ENCODE measurements around the gene SDK1. TPM values are rescaled to one million over a fixed set of nuclear protein-coding genes. Genes with fewer than 3 reads are reported as not detected.
"Not testable (repeated sequence)": the region's sequence is repeated elsewhere in the genome, so short reads cannot be mapped to it uniquely, and the experiment has no call there.

SDK1 gene
- total RNA-seq, 1 donor from 2014 or later: 2.2 TPM

DNA sequence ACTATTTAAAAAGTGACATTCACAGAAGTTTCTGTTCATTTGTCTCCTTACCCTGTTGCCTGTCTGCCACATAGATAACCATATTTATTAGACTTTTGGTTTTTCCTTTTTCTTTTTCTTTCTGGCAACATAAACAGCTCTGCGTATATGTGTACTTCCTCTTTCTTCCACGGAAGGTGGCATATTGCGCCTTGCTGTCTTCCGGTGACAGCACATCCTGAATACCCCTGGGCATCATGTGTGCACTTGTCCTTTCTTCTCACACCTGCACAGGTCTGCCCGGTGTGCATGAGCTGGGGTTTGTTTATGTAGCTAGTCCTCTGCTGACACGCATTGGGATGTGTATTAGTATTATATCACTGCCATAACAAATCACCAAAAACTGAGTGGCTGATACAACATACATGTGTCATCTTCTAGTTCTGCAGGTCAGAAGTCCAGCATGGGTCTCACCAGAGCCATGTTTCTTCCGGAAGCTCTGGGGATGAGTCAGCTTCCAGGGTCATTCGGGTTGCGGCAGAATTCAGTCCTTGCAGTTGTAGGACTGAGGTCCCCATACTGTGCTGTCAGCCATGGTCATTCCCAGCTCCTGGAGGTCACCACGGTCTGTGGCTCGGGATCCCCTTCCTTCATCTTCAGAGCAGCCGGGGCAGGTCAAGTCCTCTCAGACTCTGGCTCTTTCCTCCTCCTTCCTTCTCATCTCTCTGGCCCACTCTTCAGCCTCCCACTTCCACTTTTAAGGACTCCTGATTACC lies 785.1 kb downstream of the SDK1 start:
- DNase-seq: no peak

DNA sequence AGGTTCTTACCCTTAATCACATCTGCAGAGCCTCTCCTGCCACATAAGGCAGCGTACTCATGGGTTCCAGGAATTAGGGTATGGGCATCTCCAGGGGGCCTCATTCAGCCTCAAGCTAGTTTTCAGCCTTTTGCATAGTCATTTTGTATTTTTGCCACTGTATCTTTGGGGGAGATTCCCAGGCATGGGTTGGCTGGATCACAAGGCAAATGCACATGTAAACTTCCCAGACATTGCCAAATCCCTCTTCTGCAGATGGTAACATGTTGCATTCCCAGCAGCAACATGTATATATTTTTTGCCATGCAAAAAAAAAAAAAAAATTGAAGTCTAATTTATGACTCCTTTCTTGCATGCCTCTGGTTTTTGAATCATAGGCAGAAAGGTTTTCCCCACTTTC lies 785.7 kb downstream of the SDK1 start:
- DNase-seq: no peak
- intact Hi-C loops (cut with DNase I): no loop called here
- ATAC-seq (ENCODE audit: poor library complexity): no peak

More for the DNA sequence above, 785.1 kb downstream of the SDK1 start:
- ATAC-seq (ENCODE audit: poor library complexity): no peak
- intact Hi-C loops (cut with DNase I): no loop called here

GRCh38 chr7:4091767-4092166 lies 790.7 kb downstream of the SDK1 start:
- intact Hi-C loops (cut with DNase I): no loop called here
- no peak for ATAC-seq (ENCODE audit: poor library complexity)
- no peak for DNase-seq

DNA sequence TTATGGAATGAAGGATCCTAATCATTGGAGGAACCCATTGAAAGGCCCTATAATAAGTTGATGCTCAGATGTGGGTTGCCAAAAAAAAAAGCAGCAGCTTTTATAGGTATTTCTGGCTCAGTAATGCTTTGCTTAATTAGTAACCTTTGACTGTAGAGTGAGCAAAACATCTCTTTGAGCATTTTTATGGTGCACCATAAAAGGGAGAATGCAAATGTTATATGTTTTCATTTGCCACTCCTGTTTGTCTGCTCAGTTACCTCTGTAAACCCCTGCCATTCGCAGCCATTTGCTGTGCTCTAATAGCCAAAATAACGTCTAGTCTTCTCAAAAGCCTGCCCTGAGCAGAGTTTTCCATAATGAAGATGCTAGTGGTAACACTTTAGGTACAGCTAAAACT lies 792.0 kb downstream of the SDK1 start:
- DNase-seq: no peak
- intact Hi-C loops (cut with DNase I): no loop called here
- ATAC-seq (ENCODE audit: poor library complexity): no peak

GRCh38 chr7:4093483-4093882 lies 792.4 kb downstream of the SDK1 start:
- DNase-seq (no peak), ATAC-seq (ENCODE audit: poor library complexity) (no peak)
- intact Hi-C loops (cut with DNase I): no loop called here

- ATAC-seq (ENCODE audit: poor library complexity); DNase-seq; intact Hi-C loops (cut with DNase I): not testable (repeated sequence)
Observed at GRCh38 chr7:4094158-4094557, 793.1 kb downstream of the SDK1 start.

- DNase-seq (no peak), ATAC-seq (ENCODE audit: poor library complexity) (no peak)
- intact Hi-C loops (cut with DNase I): no loop called here
Observed at GRCh38 chr7:4097001-4097609, 796.1 kb downstream of the SDK1 start.

DNA sequence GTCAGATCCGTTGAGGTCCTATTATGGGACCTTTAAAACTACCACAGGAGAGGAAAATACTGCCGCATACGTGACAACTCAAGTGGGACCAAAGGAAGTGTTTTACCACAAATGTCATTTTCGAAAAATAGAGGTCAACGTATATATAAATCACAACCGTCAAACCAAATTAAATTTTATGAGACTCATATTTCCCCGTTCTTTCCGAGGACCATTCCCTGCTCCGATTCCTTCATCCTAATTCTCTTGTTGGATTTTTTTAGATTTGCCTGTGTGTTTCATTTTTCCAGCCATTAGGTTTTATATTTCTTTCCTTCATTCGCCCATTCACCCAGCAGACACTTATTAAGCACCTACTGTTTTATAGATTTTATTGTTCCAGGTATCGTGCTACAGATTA lies 797.1 kb downstream of the SDK1 start:
- ATAC-seq (ENCODE audit: poor library complexity) (no peak), DNase-seq (no peak)
- intact Hi-C loops (cut with DNase I): no loop called here

DNA sequence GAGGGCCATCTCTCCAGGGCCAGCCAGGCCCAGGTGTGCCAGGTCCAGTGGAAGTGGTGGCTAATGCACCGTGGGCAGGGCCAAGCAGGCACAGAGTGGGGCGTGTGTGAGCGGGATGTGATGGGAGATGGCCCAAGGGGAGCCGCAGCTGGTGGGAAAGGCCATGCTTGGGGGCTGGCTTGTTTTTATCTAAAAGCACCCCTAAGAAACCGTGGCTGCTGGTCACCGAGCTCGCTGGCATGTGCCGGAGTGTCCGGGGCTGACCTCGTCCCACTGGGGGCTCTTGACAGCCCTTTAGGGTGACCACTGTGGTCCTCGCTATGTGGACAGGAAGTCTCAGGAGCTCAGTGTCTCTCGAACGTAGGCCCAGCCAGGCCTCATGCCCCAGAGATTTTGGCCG lies 798.6 kb downstream of the SDK1 start:
- intact Hi-C loops (cut with DNase I): no loop called here
- DNase-seq: no peak
- ATAC-seq (ENCODE audit: poor library complexity): no peak

DNA sequence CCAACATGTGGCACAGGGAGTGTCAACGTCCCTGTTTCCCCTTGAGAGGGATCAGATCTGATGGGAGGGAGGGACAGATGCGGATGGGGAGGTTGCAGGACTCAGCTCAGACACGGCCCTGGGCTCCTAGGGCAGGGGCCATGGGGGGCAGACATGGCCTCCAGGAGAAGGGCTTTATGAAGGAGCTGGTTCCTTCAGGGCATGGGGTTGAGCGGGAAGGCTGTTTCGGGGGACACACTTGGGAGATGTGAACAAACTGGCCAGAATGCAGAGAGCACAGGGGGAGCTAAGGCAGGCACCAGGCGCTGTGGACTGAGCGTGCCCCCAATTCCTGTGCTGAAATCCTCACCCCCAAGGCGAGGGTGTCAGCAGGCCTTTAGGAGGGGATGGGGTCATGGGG lies 799.1 kb downstream of the SDK1 start:
- ATAC-seq (ENCODE audit: poor library complexity): no peak
- intact Hi-C loops (cut with DNase I): no loop called here

GRCh38 chr7:4100691-4101090 lies 799.6 kb downstream of the SDK1 start:
- DNase-seq: no peak
- intact Hi-C loops (cut with DNase I): no loop called here
- no peak for ATAC-seq (ENCODE audit: poor library complexity)

More for the DNA sequence above, 799.1 kb downstream of the SDK1 start:
- DNase-seq: no peak

- ATAC-seq (ENCODE audit: poor library complexity) (no peak), DNase-seq (no peak)
- intact Hi-C loops (cut with DNase I): no loop called here
Observed at GRCh38 chr7:4102231-4102841, 801.3 kb downstream of the SDK1 start.

- no peak for DNase-seq
- ATAC-seq (ENCODE audit: poor library complexity): no peak
- intact Hi-C loops (cut with DNase I): no loop called here
Observed at GRCh38 chr7:4103352-4104091, 802.5 kb downstream of the SDK1 start.

GRCh38 chr7:4107839-4108238 lies 806.8 kb downstream of the SDK1 start:
- no peak for ATAC-seq (ENCODE audit: poor library complexity)
- no peak for DNase-seq

GRCh38 chr7:4108951-4109350 lies 807.9 kb downstream of the SDK1 start:
- intact Hi-C loops (cut with DNase I): no loop called here
- ATAC-seq (ENCODE audit: poor library complexity) (no peak), DNase-seq (no peak)

More at GRCh38 chr7:4107839-4108238, 806.8 kb downstream of the SDK1 start:
- intact Hi-C loops (cut with DNase I): no loop called here

DNA sequence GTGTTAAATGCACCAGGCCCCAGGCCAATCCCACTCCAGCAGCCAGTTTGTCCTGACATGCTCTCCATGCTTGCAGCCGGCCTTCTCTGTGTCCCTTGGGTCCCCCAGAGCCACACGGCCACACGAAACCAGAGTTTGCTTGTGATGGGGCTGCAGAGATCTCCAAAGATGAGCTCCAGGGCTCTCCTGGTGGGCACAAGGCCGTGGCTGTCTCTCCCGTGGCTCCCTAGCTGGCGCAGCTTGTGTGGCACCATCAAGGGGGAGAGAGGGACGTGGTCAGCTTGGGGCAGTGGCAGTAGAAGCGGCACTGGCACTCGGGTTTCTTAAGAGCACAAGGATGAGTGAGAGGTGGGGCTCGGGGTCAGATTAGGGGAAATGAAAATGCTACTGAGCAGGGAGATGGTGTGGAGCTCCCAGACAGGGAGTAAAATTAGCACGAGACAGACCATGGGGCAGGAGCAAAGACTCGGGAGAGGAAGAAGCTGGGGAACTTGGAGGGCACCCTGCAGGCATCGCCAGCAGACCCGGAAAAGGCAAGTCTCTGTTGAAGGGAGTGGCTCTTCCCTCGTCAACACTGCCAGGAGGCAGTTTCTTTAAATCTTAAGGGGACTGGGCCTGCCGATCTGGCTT lies 808.5 kb downstream of the SDK1 start:
- ATAC-seq (ENCODE audit: poor library complexity) (no peak), DNase-seq (no peak)
- intact Hi-C loops (cut with DNase I): no loop called here

- no peak for DNase-seq
- ATAC-seq (ENCODE audit: poor library complexity): no peak
- intact Hi-C loops (cut with DNase I): no loop called here
Observed at GRCh38 chr7:4110438-4110837, 809.4 kb downstream of the SDK1 start.

DNA sequence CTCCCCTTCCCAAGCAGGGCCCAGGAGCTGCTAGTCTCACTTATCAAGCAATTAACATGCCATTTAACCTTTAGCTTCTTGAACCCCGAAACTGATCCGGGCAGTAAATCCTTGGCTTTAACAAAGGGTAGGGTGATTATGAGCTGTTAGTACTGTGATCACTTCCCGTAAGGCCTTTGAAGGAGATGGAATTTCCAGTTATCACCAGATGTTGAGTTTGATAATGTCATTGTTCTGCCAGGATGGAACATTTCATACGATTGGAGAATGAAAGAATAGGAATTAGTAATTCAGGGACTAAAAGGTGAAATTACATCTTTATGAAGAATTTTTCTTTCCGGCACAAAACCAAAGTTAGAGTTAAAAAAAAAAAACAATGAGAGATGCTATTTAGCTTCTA lies 810.1 kb downstream of the SDK1 start:
- intact Hi-C loops (cut with DNase I): no loop called here
- ATAC-seq (ENCODE audit: poor library complexity) (no peak), DNase-seq (no peak)

DNA sequence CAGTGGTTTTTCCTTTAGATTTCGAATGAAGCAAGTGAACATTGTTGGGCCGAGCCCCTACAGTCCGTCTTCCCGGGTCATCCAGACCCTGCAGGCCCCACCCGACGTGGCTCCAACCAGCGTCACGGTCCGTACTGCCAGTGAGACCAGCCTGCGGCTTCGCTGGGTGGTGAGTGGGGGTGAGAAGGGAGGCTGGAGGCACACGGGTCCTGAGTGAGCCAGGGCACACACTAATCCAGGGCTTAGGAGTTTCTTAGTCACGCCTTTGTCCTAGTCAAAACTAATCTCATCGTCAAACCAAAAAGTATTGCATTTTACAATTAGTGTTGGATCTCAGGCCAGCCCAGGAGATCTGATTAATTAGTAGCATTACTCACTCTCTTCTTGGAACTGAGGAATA lies 812.2 kb downstream of the SDK1 start:
- intact Hi-C loops (cut with DNase I): no loop called here
- DNase-seq: no peak

More for the DNA sequence above, 812.2 kb downstream of the SDK1 start:
- no peak for ATAC-seq (ENCODE audit: poor library complexity)

Data from Right ventricle myocardium superior (tissue), 1 donor.